Astrocyte (in vitro differentiated cells and primary cell): ENCODE results near the gene AP4E1. TPM values are rescaled to one million over a fixed set of nuclear protein-coding genes. Genes with fewer than 3 reads are reported as not detected.

Source experiments
- DNase-seq: peaks from one replicate; pipeline ENCODE4 v3.0.0-alpha.2; 2010; ENCODE audit warnings: low read depth
- FAIRE-seq: peaks from 2 replicates; lab custom pipeline; 2011; peaks lifted over from hg19 to GRCh38; lab: Jason Lieb, UNC
- H2AFZ ChIP-seq: 2 replicates; pipeline ENCODE4 v1.6.0; 2012; ENCODE audit warnings: low read depth, low read length, inconsistent platforms
- H3K27ac ChIP-seq: 2 replicates; pipeline ENCODE4 v1.5.1; 2011; ENCODE audit warnings: low read depth, low read length, inconsistent platforms
- H3K27me3 ChIP-seq: 2 replicates; pipeline ENCODE4 v1.6.0; 2011; ENCODE audit warnings: low read length, inconsistent platforms; ENCODE audit not compliant: insufficient read depth
- H3K36me3 ChIP-seq: 2 replicates; pipeline ENCODE4 v1.5.1; 2011; ENCODE audit warnings: low read length, inconsistent platforms; ENCODE audit not compliant: insufficient read depth
- H3K4me1 ChIP-seq: 2 replicates; pipeline ENCODE4 v1.5.1; 2011; ENCODE audit warnings: low read length, inconsistent platforms; ENCODE audit not compliant: insufficient read depth
- H3K4me2 ChIP-seq: 2 replicates; pipeline ENCODE4 v1.6.0; 2012; ENCODE audit warnings: low read length, inconsistent platforms
- H3K4me3 ChIP-seq: 2 replicates; pipeline ENCODE4 v1.5.1; 2011; ENCODE audit warnings: low read depth, mild to moderate bottlenecking, low read length, inconsistent platforms; ENCODE audit not compliant: insufficient read depth
- H3K79me2 ChIP-seq: 2 replicates; pipeline ENCODE4 v1.6.0; 2012; ENCODE audit warnings: mild to moderate bottlenecking, low read length, inconsistent platforms; ENCODE audit not compliant: insufficient read depth
- H3K9ac ChIP-seq: 2 replicates; pipeline ENCODE4 v1.6.0; 2012; ENCODE audit warnings: mild to moderate bottlenecking, low read length, inconsistent platforms
- H3K9me3 ChIP-seq: 2 replicates; pipeline ENCODE4 v1.5.1; 2012; ENCODE audit warnings: low read depth, mild to moderate bottlenecking, low read length, inconsistent platforms; ENCODE audit not compliant: insufficient read depth
- H4K20me1 ChIP-seq: 2 replicates; pipeline ENCODE4 v1.6.0; 2012; ENCODE audit warnings: low read length, inconsistent platforms; ENCODE audit not compliant: insufficient read depth
- H3K27ac Mint-ChIP-seq: one replicate; pipeline ENCODE4 v1.8.0; 2021; ENCODE audit warnings: mild to moderate bottlenecking, mixed read lengths; ENCODE audit not compliant: unreplicated experiment
- H3K27me3 Mint-ChIP-seq: one replicate; pipeline ENCODE4 v1.8.0; 2021; ENCODE audit warnings: low read depth, mixed read lengths; ENCODE audit not compliant: unreplicated experiment
- H3K36me3 Mint-ChIP-seq: one replicate; pipeline ENCODE4 v1.8.0; 2021; ENCODE audit warnings: low read depth, mixed read lengths; ENCODE audit not compliant: unreplicated experiment
- H3K4me1 Mint-ChIP-seq: one replicate; pipeline ENCODE4 v1.8.0; 2021; ENCODE audit warnings: low read depth, mixed read lengths; ENCODE audit not compliant: unreplicated experiment
- H3K4me3 Mint-ChIP-seq: one replicate; pipeline ENCODE4 v1.8.0; 2021; ENCODE audit warnings: mild to moderate bottlenecking, moderate library complexity, mixed read lengths; ENCODE audit not compliant: unreplicated experiment
- H3K9me3 Mint-ChIP-seq: one replicate; pipeline ENCODE4 v1.8.0; 2021; ENCODE audit warnings: mild to moderate bottlenecking, mixed read lengths; ENCODE audit not compliant: unreplicated experiment
- CTCF ChIP-seq: IDR thresholded peaks from 2 replicates; pipeline ENCODE4 v1.5.1; 2011; ENCODE audit warnings: low read depth, mild to moderate bottlenecking, inconsistent platforms, low read length, moderate library complexity; ENCODE audit not compliant: insufficient read depth
- EZH2 ChIP-seq: IDR thresholded peaks from 2 replicates; pipeline ENCODE4 v1.6.1; 2012; ENCODE audit warnings: mild to moderate bottlenecking, low read length, inconsistent platforms; ENCODE audit not compliant: insufficient read depth
- total RNA-seq: library from RNA; stranded (reverse); gene quantifications from 2 replicates; pipeline ENCODE4 v1.2.1, GENCODE V29; 2021

AP4E1 gene
- total RNA-seq, 1 donor from 2014 or later = 16.4 TPM

GRCh38 chr15:50997371-50998051, 89.0 kb downstream of the AP4E1 start:
- H3K9me3 ChIP-seq = no peaks in the 10 kb centered on the region
- no peak overlapping the region for H3K27ac Mint-ChIP-seq
- no peak overlapping the region for H2AFZ ChIP-seq
- no peaks in the 10 kb centered on the region for H3K79me2 ChIP-seq
- TF ChIP-seq CTCF (no peak), EZH2 (no peak)
- FAIRE-seq (no peak), DNase-seq (no peak)
- no peak overlapping the region for H3K9ac ChIP-seq
- H3K27me3 Mint-ChIP-seq = no peaks in the 10 kb centered on the region
- no peaks in the 10 kb centered on the region for H3K9me3 Mint-ChIP-seq
- peaks cover 9% of the 10 kb centered on the region for H3K4me1 Mint-ChIP-seq
- no peak overlapping the region for H3K4me3 ChIP-seq
- no peak overlapping the region for H3K4me2 ChIP-seq
- no peaks in the 10 kb centered on the region for H4K20me1 ChIP-seq
- peaks cover 7% of the 10 kb centered on the region for H3K36me3 Mint-ChIP-seq
- no peaks in the 10 kb centered on the region for H3K27me3 ChIP-seq
- H3K36me3 ChIP-seq = peaks cover 3% of the 10 kb centered on the region
- no peak overlapping the region for H3K4me3 Mint-ChIP-seq
- no peak overlapping the region for H3K27ac ChIP-seq
- H3K4me1 ChIP-seq = no peaks in the 10 kb centered on the region

GRCh38 chr15:51004103-51004551, 95.6 kb downstream of the AP4E1 start:
- TF ChIP-seq EZH2 (no peak), CTCF (no peak)
- Mint-ChIP-seq H3K27ac (no peak overlapping the region), H3K36me3 (peaks cover 13% of the 10 kb centered on the region), H3K4me3 (no peak overlapping the region), H3K4me1 (no peaks in the 10 kb centered on the region), H3K9me3 (peaks cover 7% of the 10 kb centered on the region), H3K27me3 (no peaks in the 10 kb centered on the region)
- Histone ChIP-seq H2AFZ (no peak overlapping the region), H3K79me2 (no peaks in the 10 kb centered on the region), H3K9ac (no peak overlapping the region), H3K4me1 (no peaks in the 10 kb centered on the region), H3K9me3 (no peaks in the 10 kb centered on the region), H3K4me2 (no peak overlapping the region), H3K4me3 (no peak overlapping the region), H4K20me1 (no peaks in the 10 kb centered on the region), H3K36me3 (peaks cover 8% of the 10 kb centered on the region), H3K27ac (no peak overlapping the region), H3K27me3 (no peaks in the 10 kb centered on the region)
- DNase-seq (peak; percentile 18), FAIRE-seq (no peak)

GRCh38 chr15:51006336-51006985, 98.0 kb downstream of the AP4E1 start:
- H3K36me3 Mint-ChIP-seq = peaks cover 19% of the 10 kb centered on the region
- no peak overlapping the region for H3K27ac ChIP-seq
- H4K20me1 ChIP-seq = no peaks in the 10 kb centered on the region
- H3K27me3 Mint-ChIP-seq = no peaks in the 10 kb centered on the region
- FAIRE-seq (no peak), DNase-seq (no peak)
- H3K9me3 Mint-ChIP-seq = peaks cover 10% of the 10 kb centered on the region
- no peaks in the 10 kb centered on the region for H3K79me2 ChIP-seq
- H3K9ac ChIP-seq = no peak overlapping the region
- no peak overlapping the region for H3K4me3 ChIP-seq
- H3K4me1 Mint-ChIP-seq = no peaks in the 10 kb centered on the region
- H3K27me3 ChIP-seq = no peaks in the 10 kb centered on the region
- no peak overlapping the region for H2AFZ ChIP-seq
- H3K27ac Mint-ChIP-seq = no peak overlapping the region
- no peak overlapping the region for H3K4me3 Mint-ChIP-seq
- TF ChIP-seq CTCF (no peak), EZH2 (no peak)
- H3K9me3 ChIP-seq = no peaks in the 10 kb centered on the region
- peaks cover 8% of the 10 kb centered on the region for H3K36me3 ChIP-seq
- no peak overlapping the region for H3K4me2 ChIP-seq
- H3K4me1 ChIP-seq = no peaks in the 10 kb centered on the region
